Naive thymus-derived CD8-positive, alpha-beta T cell (primary cell): ENCODE measurements around the gene CFAP46. TPM values are rescaled to one million over a fixed set of nuclear protein-coding genes. Genes with fewer than 3 reads are reported as not detected.
A peak's percentile ranks its signal among the peaks of the same experiment; 100 is the strongest.
"Not testable (repeated sequence)": the region's sequence is repeated elsewhere in the genome, so short reads cannot be mapped to it uniquely, and the experiment has no call there.

ENCODE experiments used
- ATAC-seq, 2 donors: fragments of 150-1000 bp; cut with Tn5 transposase in 1 of 2; sonication (Bioruptor Pico), chemical (Tn5 transposase) in 1 of 2; 1 replicate in 1 of 2; 2 replicates in 1 of 2; pipeline ENCODE4 v1.10.0; 2021; ENCODE audit warnings: mild to moderate bottlenecking in 2 of 2, moderate library complexity in 2 of 2
- POLR2A ChIA-PET: fragments of 350-600 bp; sonication (Branson Sonifier 250); formaldehyde crosslinking; loops from one replicate; lab custom pipeline; 2021; ENCODE audit warnings: antibody characterized with exemption; lab: Charles Lee
- DNase-seq, 10 donors: peaks; one replicate each; pipeline versions ENCODE4 v3.0.0 to v3.0.0-alpha.2; 2020 to 2022
- H3K27ac Mint-ChIP-seq, 10 donors: one replicate each; pipeline ENCODE4 v1.8.0; 2020 to 2022; ENCODE audit warnings: mild to moderate bottlenecking in 10 of 10, mixed read lengths in 10 of 10, moderate library complexity in 4 of 10, inconsistent platforms in 1 of 10
- H3K27me3 Mint-ChIP-seq, 5 donors: one replicate each; pipeline ENCODE4 v1.8.0; 2021 to 2022; ENCODE audit warnings: mixed read lengths in 5 of 5
- H3K36me3 Mint-ChIP-seq, 3 donors: one replicate each; pipeline ENCODE4 v1.8.0; 2020 to 2022; ENCODE audit warnings: mixed read lengths in 3 of 3, mild to moderate bottlenecking in 2 of 3, inconsistent platforms in 1 of 3
- H3K4me1 Mint-ChIP-seq, 4 donors: one replicate each; pipeline ENCODE4 v1.8.0; 2021 to 2022; ENCODE audit warnings: mixed read lengths in 4 of 4
- H3K4me3 Mint-ChIP-seq, 10 donors: one replicate each; pipeline ENCODE4 v1.8.0; 2020 to 2022; ENCODE audit warnings: mild to moderate bottlenecking in 10 of 10, mixed read lengths in 10 of 10, moderate library complexity in 6 of 10, inconsistent platforms in 1 of 10
- H3K9me3 Mint-ChIP-seq, 9 donors: one replicate each; pipeline ENCODE4 v1.8.0; 2020 to 2022; ENCODE audit warnings: mixed read lengths in 9 of 9, mild to moderate bottlenecking in 3 of 9, inconsistent platforms in 1 of 9, moderate library complexity in 1 of 9
- polyA plus RNA-seq, 3 donors: library from polyadenylated mRNA; unstranded; fragments of 300-500 nt; fragmentation: Illumina TruSeq; gene quantifications; one replicate each; pipeline ENCODE4 v1.2.3, GENCODE V29; 2021
- total RNA-seq, 8 experiments: library from RNA in 2 of 8; stranded (reverse) in 2 of 8; gene quantifications; one replicate each; pipeline ENCODE4 v1.2.3 and lab custom pipeline; 2021 to 2026

The CFAP46 gene
- total and polyA plus RNA-seq, 5 experiments from 2014 or later, result not detected

DNA sequence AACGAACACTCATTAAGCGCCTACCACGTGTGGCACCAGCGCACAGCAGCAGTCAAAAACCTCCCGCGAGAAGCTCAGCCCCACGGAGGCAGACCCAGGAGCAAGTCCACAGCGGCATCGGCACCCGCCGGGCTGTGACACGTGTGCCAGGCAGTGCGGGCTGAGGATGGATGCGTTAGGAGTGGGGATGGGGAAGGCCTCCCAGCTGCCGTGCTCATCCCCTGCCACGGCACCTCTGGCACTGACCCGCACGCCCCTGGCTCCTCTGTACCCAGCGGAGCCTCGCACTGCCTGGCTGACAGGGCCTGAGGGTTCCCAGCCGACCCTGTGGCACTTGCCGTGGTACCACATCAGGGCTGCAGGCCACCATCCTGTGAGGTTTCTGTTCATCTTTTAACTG lies 16.8 kb downstream of the CFAP46 start:
- Mint-ChIP-seq H3K27ac (no peak overlapping the region), H3K27me3 (peaks cover 0 to 2% (median 0%) of the 10 kb centered on the region in 5 donors), H3K36me3 (no peaks in the 10 kb centered on the region), H3K4me3 (no peak overlapping the region), H3K9me3 (no peaks in the 10 kb centered on the region), H3K4me1 (peaks cover 0 to 8% (median 0%) of the 10 kb centered on the region in 4 donors)
- DNase-seq (no peak), ATAC-seq (no peak)
- POLR2A ChIA-PET, result no interaction called here

DNA sequence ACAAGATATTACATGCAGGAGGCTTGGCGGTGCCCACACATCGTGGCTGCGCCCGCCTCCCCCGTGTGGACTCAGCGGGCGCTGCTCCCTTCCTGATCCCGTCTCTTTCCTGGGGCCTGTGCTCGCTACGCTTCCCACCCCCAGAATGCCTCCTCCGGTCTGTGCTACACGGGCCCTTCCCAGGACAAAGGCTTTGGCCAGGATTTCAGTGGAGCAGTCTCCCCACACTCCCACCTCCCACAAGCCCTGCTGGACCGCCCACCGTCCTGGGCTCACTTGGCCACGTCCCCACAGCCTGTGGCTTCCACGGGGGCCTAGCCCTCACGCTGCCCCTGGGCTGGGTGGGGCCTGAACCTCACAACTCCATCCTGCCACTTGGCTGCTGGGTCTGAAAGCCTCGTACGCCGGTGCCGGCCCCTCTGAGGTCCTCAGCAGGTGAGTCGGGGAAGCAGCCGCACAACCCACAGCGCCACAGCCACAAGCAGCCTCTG lies 17.3 kb downstream of the CFAP46 start:
- Mint-ChIP-seq H3K36me3 (no peaks in the 10 kb centered on the region), H3K27me3 (peaks cover 0 to 2% (median 0%) of the 10 kb centered on the region in 5 donors), H3K27ac (no peak overlapping the region), H3K4me1 (peaks cover 0 to 6% (median 0%) of the 10 kb centered on the region in 4 donors), H3K4me3 (no peak overlapping the region), H3K9me3 (no peaks in the 10 kb centered on the region)
- ATAC-seq (no peak), DNase-seq (no peak)
- POLR2A ChIA-PET, result no interaction called here

DNA sequence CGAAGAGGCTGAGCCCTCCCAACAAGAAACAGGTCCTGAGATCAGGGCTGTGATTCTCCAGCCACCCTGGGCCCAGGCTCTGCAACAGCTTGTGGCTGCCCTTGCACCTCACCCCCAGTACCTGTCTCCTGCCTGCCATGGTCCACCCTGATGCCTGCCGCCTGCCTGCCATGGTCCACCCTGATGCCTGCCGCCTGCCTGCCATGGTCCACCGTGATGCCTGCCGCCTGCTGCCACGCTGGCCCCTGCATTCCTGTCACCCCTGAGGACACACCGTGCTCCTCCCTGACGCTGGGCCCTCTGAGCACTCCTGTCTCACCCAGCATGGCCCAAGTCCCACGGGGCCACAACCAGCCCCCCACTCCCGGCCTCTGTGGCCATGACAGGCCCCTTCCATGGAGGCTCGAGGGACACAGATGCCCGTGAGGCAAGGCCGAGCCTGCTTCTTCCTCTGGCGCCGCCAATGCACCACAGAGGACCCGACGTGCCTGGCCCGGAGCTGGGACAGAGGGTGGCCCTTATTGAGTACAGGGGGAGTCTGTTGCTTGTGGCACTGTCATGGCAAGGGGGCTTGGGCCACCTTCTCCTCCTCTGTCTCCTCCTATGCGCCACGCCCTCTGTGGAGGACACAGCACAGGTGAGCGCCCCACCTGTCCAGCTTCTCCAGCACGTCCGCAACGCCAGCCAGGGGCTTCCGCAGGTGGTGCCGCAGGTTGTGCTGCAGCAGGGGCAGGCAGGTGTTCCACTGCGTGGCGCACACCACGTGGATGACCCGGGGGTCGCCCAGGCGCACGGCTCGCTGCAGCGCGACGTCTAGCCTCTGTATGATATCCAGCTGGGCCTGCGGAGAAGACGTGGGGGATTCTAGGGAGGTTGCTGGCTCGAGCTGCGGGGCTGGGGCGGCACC lies 18.1 kb downstream of the CFAP46 start:
- DNase-seq (no peak), ATAC-seq (no peak)
- Mint-ChIP-seq H3K4me3 (no peak overlapping the region), H3K27me3 (peaks cover 0 to 2% (median 0%) of the 10 kb centered on the region in 5 donors), H3K4me1 (no peaks in the 10 kb centered on the region), H3K9me3 (no peaks in the 10 kb centered on the region), H3K36me3 (no peaks in the 10 kb centered on the region), H3K27ac (peak overlapping the region in 1 of 10 donors; percentile 19)
- POLR2A ChIA-PET, result no interaction called here

DNA sequence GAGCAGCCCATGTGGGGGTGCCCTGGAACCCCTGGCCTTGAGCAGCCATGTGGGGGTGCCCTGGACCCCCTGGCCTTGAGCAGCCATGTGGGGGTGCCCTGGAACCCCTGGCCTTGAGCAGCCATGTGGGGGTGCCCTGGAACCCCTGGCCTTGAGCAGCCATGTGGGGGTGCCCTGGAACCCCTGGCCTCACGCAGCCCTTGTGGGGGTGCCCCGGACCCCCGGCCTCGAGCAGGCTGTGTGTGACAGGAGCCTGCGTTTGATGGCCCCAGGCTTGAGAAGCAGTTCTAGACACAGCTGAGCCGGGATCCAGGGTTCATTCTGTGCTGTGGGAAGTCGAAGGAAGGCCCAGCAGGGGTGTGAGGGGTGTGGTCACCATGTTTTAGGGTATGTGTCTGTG lies 19.0 kb downstream of the CFAP46 start:
- H3K4me3 Mint-ChIP-seq, POLR2A ChIA-PET, H3K27ac Mint-ChIP-seq, H3K27me3 Mint-ChIP-seq, DNase-seq, H3K9me3 Mint-ChIP-seq, ATAC-seq, H3K4me1 Mint-ChIP-seq, H3K36me3 Mint-ChIP-seq: not testable (repeated sequence)

DNA sequence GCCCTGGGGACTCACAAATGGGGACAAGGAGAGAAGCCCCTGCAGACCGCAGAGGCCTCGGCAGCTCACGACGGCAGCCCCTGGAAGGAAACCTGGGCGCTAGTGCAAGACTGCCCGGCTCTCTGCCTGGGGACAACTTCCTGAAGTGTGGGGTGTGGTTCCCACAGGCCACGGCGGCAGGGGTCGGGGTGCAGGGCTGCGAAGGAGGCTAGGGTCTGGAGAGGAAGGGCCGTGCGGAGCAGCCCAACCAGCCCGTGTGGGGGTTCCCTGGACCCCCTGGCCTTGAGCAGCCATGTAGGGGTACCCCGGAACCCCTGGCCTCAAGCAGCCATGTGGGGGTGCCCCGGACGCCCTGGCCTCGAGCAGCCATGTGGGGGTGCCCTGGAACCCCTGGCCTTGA lies 19.5 kb downstream of the CFAP46 start:
- H3K4me1 Mint-ChIP-seq, result no peaks in the 10 kb centered on the region
- no peaks in the 10 kb centered on the region for H3K9me3 Mint-ChIP-seq
- ATAC-seq (no peak), DNase-seq (no peak)
- no peak overlapping the region for H3K4me3 Mint-ChIP-seq
- H3K27ac Mint-ChIP-seq, result no peak overlapping the region
- no peaks in the 10 kb centered on the region for H3K36me3 Mint-ChIP-seq
- POLR2A ChIA-PET, result no interaction called here
- H3K27me3 Mint-ChIP-seq, result peaks cover 0 to 2% (median 0%) of the 10 kb centered on the region in 5 donors

DNA sequence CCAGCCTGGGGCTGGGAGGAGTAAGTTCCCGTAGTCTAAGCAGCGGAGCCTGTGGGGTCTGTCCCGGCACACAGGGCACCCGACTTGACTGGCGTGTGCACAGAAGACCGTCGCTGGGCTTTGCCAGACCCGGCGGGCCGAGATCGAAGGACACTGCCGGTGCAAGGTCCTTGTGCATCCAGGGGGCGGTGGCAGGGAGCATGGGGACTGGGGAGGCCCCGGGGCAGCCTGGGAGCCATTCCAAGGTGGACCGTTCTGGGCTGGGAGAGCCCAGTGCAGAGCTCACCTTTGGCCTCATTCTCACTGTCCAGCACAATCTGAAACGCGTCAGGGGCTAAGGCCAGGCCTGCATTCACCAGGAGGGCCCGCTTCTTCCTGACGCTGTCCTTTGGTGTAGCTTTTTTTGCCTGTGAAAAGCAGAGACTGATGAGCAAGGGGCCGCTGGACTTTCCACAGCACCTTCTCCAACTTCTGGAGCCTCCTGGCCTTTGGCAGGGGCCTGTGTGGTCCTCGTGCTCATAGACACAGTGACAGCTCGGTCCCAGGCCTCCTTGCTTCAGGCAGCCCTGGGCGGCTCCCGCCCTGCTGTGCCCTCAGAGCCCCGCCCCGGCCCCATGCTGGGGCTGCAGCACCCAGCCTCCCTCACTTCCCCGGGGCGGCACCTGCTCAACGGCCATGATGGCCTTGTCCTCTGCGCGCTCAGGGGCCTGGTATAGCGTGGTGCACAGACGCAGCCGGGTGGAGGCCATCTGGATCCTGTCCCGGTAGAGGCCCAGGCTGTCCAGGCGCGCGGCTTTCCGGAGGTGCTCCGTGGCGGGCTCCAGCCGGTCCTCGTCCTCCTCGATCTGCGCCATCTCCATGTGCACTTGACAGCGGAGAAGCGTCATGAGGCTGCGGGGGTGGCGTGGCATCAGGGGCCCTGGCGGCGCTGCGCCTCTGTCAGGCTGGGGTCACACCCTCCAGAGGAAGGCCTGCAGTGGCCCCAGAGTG lies 20.3 kb downstream of the CFAP46 start:
- ATAC-seq, result no peak
- POLR2A ChIA-PET, result no interaction called here
- no peaks in the 10 kb centered on the region for H3K4me1 Mint-ChIP-seq
- H3K27me3 Mint-ChIP-seq, result peaks cover 0 to 2% (median 0%) of the 10 kb centered on the region in 5 donors
- DNase-seq, result no peak
- H3K4me3 Mint-ChIP-seq, result no peak overlapping the region
- no peak overlapping the region for H3K27ac Mint-ChIP-seq
- H3K36me3 Mint-ChIP-seq, result no peaks in the 10 kb centered on the region
- H3K9me3 Mint-ChIP-seq, result no peaks in the 10 kb centered on the region

DNA sequence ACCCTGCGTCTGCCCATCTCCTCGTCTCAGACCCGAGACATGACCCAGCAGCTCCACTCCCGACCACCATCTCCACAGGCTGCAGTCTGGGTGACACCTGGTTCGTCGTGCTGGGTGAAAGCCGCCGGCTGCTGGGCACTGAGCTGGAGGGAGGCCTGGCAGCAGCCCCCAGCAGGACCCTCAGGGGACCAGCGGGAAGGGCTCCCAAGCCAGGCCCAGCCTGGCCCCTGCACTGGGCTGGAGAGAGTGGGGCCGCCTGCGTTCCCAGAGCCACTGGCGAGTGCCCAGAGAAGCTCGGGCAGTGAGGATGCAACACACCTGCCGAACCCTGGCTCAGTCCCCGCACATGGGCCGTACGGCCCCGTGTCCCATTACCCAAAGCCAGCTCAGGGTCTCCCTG lies 21.3 kb downstream of the CFAP46 start:
- no peaks in the 10 kb centered on the region for H3K36me3 Mint-ChIP-seq
- no peak for ATAC-seq
- no peak for DNase-seq
- H3K27me3 Mint-ChIP-seq, result peaks cover 0 to 2% (median 0%) of the 10 kb centered on the region in 5 donors
- no peaks in the 10 kb centered on the region for H3K9me3 Mint-ChIP-seq
- no peaks in the 10 kb centered on the region for H3K4me1 Mint-ChIP-seq
- H3K4me3 Mint-ChIP-seq, result no peak overlapping the region
- POLR2A ChIA-PET, result no interaction called here
- H3K27ac Mint-ChIP-seq, result no peak overlapping the region

DNA sequence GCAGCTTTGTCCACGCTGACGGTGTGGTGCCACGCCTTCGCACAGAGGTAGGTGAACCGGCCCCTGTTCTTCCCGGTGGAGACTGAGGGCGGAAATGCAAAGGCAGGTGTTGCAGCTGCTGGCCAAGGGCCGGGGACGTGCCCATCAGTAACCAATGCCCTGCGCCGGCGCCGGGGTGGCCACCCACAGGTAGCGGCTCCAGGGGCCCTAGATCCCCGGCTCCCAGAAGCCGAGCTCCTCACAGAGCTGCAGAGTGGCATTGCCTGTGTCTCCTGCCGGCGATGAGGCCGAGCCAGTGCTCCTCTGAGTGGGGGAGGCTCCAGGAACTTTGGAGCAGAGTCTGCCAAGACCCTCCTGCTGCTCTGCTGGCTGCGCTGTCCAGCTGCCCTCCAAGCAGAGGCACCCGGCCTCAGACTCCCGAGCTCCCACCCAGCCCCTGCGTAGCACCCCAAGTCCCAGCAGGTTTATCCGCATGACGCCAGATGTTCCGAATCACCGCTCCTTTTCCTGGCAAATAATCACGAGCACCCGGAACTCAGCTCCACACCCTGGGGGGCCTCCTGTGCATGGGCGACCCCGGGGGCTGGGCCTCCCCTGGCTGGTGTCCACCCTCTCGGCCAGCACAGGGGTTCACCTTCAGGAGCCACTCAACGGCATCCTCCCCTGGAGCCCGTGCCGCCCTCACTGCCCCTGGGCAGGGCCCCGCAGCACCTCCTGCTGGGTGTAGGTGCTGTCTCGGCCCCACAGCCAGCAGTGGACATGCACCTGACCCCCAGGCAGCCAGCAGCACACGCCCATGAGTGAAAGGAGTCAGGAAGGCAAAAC lies 22.1 kb downstream of the CFAP46 start:
- no peak for ATAC-seq
- no peaks in the 10 kb centered on the region for H3K9me3 Mint-ChIP-seq
- POLR2A ChIA-PET, result no interaction called here
- no peak overlapping the region for H3K27ac Mint-ChIP-seq
- no peak for DNase-seq
- H3K4me1 Mint-ChIP-seq, result no peaks in the 10 kb centered on the region
- no peaks in the 10 kb centered on the region for H3K36me3 Mint-ChIP-seq
- peaks cover 0 to 2% (median 0%) of the 10 kb centered on the region in 5 donors for H3K27me3 Mint-ChIP-seq
- no peak overlapping the region for H3K4me3 Mint-ChIP-seq

DNA sequence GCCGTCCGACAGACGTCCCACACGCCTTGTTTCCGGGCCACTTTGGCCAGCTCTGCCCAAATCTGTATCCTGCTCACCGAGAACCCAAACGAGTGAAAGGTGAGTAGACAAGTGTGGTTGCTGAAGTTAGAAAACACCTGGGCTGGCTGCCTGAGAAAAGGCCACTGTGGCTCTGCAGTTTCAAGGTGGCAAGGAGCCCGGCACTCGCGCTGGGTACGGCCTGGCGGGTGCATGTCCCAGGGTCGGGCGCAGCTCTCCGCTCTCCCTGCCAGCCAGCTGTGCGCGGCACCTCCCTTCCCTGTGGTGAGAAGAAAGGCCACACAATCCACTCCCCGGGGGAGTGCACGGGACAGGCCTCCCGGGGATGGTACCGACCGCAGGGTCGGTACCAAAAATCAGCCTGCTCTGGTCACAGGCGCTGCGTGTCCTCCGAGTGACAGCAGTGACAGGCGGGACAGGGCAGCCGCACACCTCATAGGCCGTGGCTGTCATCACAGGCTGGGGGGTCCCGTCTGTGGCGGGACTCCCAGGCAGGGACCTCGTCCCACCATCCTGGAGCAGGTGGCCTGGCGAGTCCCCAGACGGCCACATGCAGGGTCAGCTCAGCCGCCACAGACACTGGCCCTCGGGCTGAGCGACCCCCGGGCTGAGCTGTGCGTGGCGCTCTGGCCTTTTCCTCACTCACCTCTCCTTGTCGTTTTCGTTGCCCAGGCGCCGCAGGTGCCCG lies 22.8 kb downstream of the CFAP46 start:
- peaks cover 0 to 3% (median 0%) of the 10 kb centered on the region in 4 donors for H3K4me1 Mint-ChIP-seq
- H3K9me3 Mint-ChIP-seq, result no peaks in the 10 kb centered on the region
- no peak for DNase-seq
- no peak overlapping the region for H3K4me3 Mint-ChIP-seq
- no peak overlapping the region for H3K27ac Mint-ChIP-seq
- POLR2A ChIA-PET, result no interaction called here
- ATAC-seq, result no peak
- no peaks in the 10 kb centered on the region for H3K36me3 Mint-ChIP-seq
- H3K27me3 Mint-ChIP-seq, result peaks cover 0 to 4% (median 0%) of the 10 kb centered on the region in 5 donors

DNA sequence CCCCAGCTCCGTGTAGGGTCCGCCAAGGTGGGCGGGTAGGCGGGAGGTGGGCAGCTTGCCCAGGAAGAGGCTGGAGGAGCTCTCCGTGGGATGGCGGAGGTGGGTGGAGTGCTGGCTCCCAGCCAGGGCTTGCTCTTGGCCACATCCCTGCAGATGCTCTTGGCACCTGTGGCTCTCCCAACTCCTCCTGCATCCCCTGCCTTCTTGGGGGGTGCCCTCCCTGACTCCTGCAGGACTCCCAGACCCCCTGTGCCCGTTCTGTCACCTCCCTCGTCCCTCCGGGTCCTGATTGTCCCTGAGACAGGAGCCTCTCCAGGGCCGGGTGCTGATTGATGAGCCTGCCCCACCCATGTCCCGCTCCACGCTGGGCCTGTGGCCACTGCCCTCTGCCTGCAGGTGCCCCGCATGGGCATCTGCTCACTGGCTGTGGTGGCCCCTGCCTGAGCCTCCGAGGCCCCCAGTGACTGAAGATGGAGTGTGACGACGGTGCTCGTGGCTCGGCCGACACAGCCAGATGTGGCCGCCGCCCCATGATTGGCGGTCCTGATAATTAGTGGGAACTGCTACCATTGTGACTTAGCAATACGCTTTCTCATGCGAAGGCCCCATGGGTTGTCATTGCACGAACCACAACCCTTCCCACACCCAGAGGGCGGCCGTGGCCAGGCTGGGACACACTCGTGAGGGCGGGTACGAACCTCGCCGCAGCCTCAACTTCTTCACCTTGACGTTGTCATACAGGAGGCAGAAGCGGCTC lies 23.6 kb downstream of the CFAP46 start:
- Mint-ChIP-seq H3K27me3 (peaks cover 0 to 4% (median 0%) of the 10 kb centered on the region in 5 donors), H3K36me3 (no peaks in the 10 kb centered on the region), H3K27ac (no peak overlapping the region), H3K4me1 (peaks cover 0 to 3% (median 0%) of the 10 kb centered on the region in 4 donors), H3K9me3 (no peaks in the 10 kb centered on the region), H3K4me3 (no peak overlapping the region)
- POLR2A ChIA-PET, result no interaction called here
- DNase-seq (peak in 1 of 10 donors; percentile 55), ATAC-seq (no peak)

DNA sequence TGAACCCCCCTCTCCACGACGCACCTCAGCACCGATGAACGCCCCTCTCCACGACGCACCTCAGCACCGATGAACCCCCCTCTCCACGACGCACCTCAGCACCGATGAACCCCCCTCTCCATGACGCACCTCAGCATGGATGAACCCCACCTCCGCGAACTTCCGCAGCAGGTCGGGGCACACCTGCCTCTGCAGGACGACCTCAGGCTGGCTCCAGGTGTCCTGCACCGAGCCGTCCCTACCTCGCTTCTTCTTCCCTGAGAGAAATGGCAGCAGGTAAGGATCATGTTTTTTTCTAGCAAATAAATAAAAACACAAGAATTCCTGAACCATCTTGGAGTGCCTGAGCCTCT lies 24.1 kb downstream of the CFAP46 start:
- Mint-ChIP-seq H3K27ac (no peak overlapping the region), H3K36me3 (no peaks in the 10 kb centered on the region), H3K4me1 (peaks cover 0 to 3% (median 0%) of the 10 kb centered on the region in 4 donors), H3K4me3 (no peak overlapping the region), H3K27me3 (peaks cover 0 to 4% (median 0%) of the 10 kb centered on the region in 5 donors), H3K9me3 (no peaks in the 10 kb centered on the region)
- DNase-seq (peak in 1 of 10 donors; percentile 44), ATAC-seq (no peak)
- POLR2A ChIA-PET, result no interaction called here
